ENCODE results near the gene PRCC.
"Not testable (repeated sequence)": the region's sequence is repeated elsewhere in the genome, so short reads cannot be mapped to it uniquely, and the experiment has no call there.

PRCC gene

DNA sequence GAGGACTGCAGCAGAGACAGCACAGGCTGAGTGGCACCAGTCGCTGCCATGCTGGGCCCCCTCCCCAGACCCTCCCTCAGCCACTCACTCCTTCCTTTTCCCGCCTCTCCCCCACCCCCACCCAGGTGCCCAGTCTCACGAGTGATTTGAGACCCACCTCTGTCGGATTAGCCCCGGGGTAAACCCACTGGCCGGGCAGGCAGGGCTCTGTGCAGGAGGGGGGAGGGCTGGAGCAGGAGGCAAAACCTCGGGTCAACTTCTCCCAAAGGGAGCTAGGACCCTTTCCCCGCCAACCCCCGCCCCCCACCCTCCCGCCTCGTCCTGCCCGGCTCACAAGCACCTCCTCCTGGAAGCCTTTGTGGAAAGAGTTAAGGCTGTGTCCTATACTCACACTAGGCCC lies 23.0 kb upstream of the PRCC start:
- DNase-seq (ENCODE audit: low read depth), result no peak

DNA sequence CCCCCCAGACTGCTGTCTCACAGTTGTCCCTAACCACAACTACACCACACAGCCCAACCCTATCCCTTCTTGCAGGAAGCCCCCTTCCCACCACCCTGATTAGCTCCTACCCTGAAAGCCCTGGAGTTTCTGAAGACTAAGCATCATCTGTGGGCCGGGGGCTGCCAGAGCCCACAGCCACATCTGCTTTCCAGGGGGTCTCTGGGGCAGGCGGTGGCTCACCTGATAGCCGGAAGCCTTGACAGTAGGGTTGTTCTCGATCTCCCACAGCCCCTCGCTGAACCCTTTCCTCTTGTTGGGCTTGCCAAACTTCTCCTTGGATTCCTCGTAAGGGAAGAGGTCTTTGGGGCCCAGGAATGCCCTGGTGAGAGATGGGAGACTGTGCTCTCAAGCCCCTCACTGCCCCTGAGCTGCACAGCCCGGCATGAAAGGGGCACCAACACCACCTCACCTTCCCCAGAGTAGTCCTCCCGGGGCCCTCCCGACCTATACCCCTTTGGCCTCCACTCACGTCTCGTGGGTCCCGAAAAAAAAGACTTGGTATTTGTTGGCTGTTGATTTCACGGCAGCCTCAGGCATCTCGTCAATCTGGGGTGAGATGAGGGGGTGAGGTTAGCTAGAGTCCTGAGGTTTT lies 22.4 kb upstream of the PRCC start:
- DNase-seq (ENCODE audit: low read depth), result no peak

DNA sequence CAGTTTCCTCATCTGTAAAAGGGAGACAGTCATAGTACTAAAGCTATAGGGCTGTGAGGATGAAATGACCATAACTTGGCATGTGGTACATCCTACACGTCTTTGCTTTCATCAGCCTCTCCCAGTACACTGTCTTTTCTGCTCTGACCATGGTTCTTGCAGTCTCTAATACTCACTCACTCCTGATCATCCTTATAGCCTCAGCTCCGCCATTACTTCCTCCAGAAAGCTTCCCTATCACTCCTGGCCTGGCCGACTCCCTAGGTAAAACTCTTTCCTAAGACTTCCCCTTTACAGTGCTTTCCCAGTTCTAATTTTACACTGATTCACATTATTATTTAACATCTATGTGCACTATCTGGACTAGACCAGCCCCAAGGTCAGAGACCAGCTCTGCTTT lies 21.5 kb upstream of the PRCC start:
- DNase-seq (ENCODE audit: low read depth), result no peak

GRCh38 chr1:156746406-156746727 lies 21.0 kb upstream of the PRCC start:
- DNase-seq (ENCODE audit: low read depth), result no peak

DNA sequence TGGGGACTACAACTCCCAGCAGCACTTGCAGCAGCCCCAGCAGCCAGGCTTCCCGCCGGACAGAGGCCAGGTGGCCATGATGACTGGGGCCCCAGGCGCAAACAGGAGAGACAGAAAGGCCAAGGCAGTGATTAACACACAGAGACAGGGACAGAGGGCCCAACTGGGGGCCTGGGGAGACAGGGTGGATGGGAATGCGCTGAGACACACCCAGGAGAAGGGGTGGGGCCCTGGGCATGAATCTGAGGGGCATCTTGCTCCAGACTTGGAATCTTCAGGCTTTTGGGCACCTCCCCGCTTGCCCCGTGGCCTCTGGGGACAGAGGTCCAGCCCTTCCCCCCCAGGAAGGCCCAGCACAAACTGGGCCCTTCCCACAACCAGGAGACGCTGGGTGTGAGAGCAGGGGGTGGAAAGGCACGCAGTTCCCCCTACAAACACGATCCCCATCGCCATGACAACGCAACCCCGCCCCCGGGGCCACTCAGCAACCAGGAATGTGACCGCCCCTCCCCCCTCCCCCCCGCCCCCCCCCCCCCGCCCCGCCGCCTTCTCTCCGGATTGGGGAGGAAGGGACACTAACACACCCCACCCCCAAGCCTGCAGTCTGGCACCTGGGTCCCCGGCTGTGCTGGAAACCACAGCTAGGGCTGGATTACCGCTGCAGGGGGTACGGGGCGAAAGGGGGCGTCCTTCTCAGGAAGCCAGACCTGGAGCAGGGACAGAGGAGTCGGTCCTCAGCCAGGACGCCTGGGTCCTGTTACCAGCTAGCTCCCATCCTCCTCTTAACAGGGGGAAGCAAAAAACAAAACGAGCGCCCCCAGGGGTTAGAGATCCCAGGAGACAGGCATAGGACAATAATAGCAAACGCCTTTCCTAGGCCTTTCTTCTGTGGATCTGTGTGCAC lies 20.4 kb upstream of the PRCC start:
- no peak for DNase-seq (ENCODE audit: low read depth)

DNA sequence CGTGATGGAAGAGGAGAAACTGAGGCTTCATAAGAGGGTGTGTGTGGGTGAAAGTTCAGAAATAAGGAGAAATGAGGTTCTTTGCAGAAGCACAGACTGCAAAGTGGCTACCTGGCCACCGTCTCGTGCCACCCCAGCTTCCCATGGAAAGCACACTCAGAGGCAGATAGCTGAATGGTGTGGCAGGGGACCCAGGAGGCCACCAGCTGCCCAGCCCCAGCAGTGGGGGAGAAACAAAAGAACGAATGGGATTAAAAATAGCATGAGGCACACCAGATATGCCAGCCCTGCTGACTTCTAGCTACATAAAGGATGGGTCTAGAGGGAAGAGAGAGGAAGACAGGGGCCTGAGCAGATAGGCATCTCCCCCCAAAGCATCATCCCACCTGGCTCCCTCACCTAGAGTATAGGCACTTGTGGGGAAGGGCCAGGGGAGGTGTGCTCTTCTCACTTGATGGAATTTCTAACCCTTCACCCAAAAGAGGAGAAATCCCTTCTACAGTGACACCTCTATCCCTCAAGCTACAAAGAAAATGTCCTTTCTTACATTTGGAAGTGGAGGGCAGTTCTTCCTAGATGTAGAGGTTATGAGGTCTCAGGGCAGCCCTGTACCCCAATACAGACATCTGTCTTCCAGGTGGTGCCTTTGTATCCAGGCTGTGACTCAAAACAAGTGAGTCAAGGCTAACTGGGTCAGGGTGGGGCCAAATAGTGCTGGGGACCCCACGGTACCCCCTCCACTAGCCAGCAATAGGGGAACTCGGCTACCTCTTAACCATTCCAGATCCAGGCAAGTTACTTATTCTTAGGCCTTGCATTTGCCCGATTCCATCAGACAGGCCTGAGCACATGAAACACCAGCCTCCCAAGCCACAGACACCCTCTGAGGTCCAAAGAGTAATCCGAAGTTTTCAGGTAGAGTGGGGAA lies 19.3 kb upstream of the PRCC start:
- no peak for DNase-seq (ENCODE audit: low read depth)

- DNase-seq (ENCODE audit: low read depth), result no peak
Measured at GRCh38 chr1:156748670-156749418, 18.5 kb upstream of the PRCC start.

DNA sequence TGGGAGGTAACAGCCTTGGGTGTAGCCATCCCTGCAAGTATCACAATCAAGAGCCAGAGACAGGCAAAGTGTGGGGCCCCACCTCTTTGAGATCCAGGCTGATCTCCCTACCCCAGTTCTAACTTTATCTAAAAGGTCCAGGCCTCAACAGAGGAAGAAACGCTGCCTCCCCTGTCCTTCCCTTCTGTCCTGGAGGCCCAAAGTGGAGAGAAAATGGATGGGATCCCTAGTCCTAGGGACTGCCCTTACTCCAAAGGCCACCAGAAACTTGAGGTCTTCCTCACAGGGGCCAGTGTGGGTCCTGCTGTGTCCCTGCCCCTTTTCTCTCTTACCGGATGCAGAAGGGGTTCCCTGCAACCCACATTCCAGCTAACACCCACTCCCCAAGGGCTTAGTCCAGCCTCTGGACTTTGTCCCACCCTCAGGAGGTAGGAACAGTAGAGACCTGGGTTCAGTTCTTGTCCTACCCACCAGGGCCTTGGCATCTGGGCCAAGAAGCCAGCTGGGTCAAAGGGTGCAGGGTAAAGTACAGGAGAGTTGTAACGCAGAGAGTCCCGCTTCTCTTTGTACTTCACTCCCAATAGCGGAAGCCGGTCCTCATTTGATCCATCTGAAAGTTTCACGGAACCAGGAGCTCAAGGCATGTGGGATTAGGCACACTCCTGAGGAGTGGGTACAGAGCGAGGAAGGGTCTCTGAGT lies 17.8 kb upstream of the PRCC start:
- DNase-seq (ENCODE audit: low read depth), result no peak

DNA sequence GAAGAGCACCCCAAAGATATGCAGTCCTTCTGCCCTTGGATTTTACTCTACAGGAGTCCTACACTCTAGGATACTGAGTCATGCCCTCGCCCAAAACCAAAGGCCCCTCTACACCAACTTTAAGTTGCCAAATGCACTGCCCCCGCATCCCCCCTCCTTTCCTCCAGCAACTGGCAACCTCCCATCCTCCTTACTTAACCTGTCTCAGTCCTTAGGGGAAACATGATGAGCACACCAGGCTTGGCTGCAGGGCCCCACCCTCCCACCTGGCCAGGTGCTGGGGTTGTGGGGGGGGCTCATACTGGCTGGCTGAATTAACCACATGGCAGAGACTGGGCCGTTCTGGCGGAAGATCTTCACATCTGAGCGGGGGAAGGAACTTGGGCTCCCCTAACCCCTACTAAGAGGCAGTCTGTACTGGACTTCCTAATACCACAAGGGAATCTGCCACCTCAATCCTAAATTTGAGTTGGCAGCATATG lies 17.1 kb upstream of the PRCC start:
- no peak for DNase-seq (ENCODE audit: low read depth)

- DNase-seq (ENCODE audit: low read depth), result no peak
Measured at GRCh38 chr1:156750711-156751450, 16.5 kb upstream of the PRCC start.

DNA sequence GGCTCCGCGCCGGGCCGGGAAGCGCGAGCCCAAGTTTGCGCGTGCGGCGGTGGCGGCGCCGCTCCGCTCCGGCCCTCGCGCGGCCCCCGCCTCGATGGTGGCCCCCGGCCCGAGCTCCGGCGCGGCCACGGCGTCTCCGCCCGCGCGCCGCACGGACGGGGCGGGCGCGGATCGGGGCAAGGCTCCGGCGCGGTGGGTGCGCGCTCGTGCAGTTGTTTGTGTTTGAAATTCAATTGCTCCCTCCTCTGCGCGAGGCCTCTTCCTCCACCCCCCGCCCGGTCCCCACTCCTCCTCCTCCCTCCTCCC lies 15.9 kb upstream of the PRCC start, which contains the start of gene HDGF:
TSS of gene HDGF (minus strand) at position 225 of the 306 bp plus-strand sequence. CDS start 246 bp downstream, outside the sequence.
- DNase-seq (ENCODE audit: low read depth), result no peak

DNA sequence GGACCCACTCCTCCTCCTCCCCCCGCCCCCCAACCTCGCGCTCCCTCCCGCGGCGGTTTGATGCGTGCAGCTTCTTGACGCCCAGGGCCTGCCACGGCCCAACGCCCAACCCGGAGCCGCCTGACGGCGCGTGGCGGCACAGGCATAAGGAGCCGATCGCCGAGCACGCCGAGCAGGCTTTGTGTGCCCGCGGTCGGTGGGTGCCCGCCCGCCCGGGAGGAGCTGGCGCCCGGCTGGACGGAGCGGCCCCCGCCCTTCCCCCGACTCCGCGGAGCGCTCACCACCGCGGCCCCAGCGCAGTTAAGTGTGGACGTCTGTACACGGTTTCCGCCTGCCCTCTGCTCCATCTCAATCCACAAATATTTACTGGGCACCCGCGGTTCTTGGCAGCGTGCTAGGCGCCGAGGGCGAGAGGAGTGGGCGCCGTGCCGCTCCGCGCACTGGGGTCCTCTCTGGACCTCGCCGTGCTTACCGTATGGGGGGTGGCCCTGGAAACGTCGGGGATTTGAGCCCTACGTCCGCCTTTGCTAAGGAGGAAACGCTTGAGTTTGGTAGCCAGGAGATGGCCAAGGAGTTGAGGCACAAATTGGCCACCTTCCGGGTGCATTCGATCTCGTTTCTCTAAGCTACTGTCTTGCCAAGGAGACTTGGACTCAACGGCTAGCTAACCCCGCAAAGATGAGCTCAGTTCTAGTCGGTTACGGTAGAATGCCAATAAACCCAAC lies 15.4 kb upstream of the PRCC start:
- DNase-seq (ENCODE audit: low read depth), result peak; percentile 88

DNA sequence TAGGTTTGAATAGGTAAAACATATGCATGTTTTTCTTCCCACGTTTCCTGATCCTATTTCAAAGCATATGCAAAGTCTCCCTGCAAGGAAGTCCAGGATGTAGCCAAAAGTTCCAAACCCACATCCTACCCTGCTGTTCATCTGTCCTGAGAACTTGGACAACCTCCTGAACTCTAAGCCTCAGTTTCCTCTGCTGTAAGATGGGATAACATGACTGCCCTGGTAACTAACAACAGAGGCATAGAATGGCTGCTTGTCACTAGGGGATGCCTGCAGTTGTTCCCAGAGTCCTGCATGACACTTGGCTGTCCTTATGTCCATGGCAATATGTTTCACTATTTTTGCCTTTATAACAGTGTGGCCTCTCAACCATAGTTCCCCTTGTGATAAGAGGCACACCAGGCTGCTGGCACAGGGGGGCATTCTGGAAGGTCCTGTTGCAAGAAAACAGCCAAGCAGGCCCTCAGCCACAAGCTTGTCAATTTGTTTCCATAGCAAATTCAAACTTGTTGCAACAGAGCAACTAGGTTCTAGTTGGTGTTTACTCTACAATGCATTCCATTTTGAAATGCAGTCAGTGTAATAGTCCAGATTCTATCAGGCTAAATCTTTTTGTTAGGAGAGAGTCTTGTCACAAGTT lies 14.4 kb upstream of the PRCC start:
- DNase-seq (ENCODE audit: low read depth), result no peak

DNA sequence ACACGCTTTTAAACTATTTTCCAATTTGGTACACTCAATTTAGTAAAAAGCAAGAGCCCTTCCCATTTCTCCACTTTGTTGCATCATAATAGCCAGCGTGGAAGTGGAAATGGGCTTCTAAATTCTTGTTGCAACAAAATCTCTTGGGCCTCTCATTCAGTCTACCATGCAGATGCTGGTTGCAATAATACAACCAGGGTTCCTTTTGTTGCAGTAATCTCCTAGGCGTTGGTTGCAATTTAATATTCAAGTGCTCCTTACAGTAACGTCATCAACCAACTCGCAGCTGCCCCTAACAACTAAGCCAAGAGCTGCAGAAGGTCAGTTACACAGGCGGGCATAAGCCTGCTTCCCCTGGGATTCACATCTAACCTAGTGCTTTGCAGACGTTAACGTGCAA lies 13.1 kb upstream of the PRCC start:
- no peak for DNase-seq (ENCODE audit: low read depth)

DNA sequence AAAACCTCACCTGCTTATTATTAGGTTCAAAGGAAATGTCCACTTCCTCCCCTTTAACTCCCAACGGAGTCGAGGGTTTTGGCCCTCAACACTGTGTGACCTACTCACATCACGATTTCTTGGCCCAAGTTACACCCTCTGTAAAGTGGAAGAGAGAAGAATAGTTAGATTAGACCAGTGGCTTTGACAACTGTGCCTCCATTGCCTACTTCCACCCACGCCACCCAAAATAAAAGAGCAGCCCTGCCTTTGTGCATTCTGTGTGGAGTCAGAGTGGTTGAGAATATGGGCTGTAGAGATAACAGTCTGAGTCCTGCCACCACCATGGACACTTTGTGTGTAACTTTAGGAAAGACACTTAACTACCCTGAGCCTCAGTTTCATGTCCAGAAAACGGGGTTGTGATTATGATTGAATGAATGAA lies 11.8 kb upstream of the PRCC start:
- DNase-seq (ENCODE audit: low read depth), result no peak

- no peak for DNase-seq (ENCODE audit: low read depth)
Measured at GRCh38 chr1:156756355-156756754, 11.0 kb upstream of the PRCC start.

DNA sequence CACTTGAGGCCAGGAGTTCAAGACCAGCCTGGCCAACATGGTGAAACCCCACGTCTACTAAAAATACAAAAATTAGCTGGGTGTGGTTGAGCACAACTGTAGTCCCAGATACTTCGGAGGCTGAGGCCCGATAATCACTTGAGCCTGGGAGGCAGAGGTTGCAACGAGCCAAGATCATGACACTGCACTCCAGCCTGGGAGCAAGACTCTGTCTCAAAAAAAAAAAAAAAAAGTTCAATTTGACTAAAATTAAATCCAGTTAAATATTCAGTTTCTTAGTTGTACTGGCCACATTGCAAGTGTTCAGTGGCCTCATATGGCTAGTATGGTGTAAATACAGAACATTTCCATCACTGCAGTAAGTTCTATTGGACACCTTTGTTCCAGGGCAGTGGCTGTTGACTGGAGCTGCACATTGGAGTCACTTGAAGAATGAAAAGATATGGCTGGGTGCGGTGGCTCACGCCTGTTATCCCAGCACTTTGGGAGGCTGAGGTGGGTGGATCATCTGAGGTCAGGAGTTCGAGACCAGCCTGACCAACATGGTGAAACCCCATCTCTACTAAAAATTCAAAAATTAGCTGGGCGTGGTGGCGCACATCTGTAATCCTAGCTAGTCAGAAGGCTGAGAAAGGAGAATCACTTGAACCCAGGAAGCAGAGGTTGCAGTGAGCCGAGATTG lies 9.6 kb upstream of the PRCC start:
- DNase-seq (ENCODE audit: low read depth), result not testable (repeated sequence)

- no peak for DNase-seq (ENCODE audit: low read depth)
Measured at GRCh38 chr1:156760092-156760795, 7.1 kb upstream of the PRCC start.

Measured in stimulated activated CD8-positive, alpha-beta memory T cell treated with anti-CD3 and anti-CD28 coated beads, Interleukin-15, amount 100 ng/mL, for 24 hours (primary cell).